CD14-positive monocyte (primary cell): ENCODE data around the gene MLLT10. TPM values are rescaled to one million over a fixed set of nuclear protein-coding genes. Genes with fewer than 3 reads are reported as not detected.
A peak's percentile ranks its signal among the peaks of the same experiment; 100 is the strongest.

Source experiments
- DNase-seq, 3 donors: peaks; one replicate each; pipeline ENCODE4 v3.0.0-alpha.2; 2011 to 2022
- H2AFZ ChIP-seq: 2 replicates; pipeline ENCODE4 v1.6.0; 2012; ENCODE audit warnings: mild to moderate bottlenecking, low read depth, low read length, inconsistent platforms; ENCODE audit not compliant: insufficient read depth, poor library complexity, severe bottlenecking
- H3K27ac ChIP-seq, 2 donors: 1 replicate in 1 of 2; 2 replicates in 1 of 2; pipeline ENCODE4 v1.5.1; 2012 to 2013; ENCODE audit warnings: low read length in 2 of 2, control low read depth in 1 of 2, inconsistent platforms in 1 of 2, low read depth in 1 of 2, mild to moderate bottlenecking in 1 of 2
- H3K27me3 ChIP-seq, 2 donors: one replicate each; pipeline versions ENCODE4 v1.6.0 to v1.6.1; 2011 to 2013; ENCODE audit warnings: low read length in 2 of 2; ENCODE audit not compliant: control insufficient read depth in 2 of 2, insufficient read depth in 2 of 2
- H3K36me3 ChIP-seq, 2 donors: replicated peaks in 1 of 2; 1 replicate in 1 of 2; 2 replicates in 1 of 2; pipeline versions ENCODE4 v1.5.1 to v1.6.1; 2012 to 2013; ENCODE audit warnings: low read length in 2 of 2, control low read depth in 1 of 2, inconsistent platforms in 1 of 2, mild to moderate bottlenecking in 1 of 2; ENCODE audit not compliant: insufficient read depth in 2 of 2, control insufficient read depth in 1 of 2
- H3K4me1 ChIP-seq, 2 donors: 1 replicate in 1 of 2; 2 replicates in 1 of 2; pipeline versions ENCODE4 v1.5.1 to v1.6.1; 2012 to 2013; ENCODE audit warnings: low read length in 2 of 2, control low read depth in 1 of 2, inconsistent platforms in 1 of 2, mild to moderate bottlenecking in 1 of 2, moderate library complexity in 1 of 2; ENCODE audit not compliant: insufficient read depth in 2 of 2, control insufficient read depth in 1 of 2
- H3K4me2 ChIP-seq: replicated peaks from 2 replicates; pipeline ENCODE3; 2012; ENCODE audit warnings: low read length, moderate library complexity, mild to moderate bottlenecking; ENCODE audit not compliant: poor library complexity, severe bottlenecking; ENCODE audit errors: extremely low read depth
- H3K4me3 ChIP-seq, 3 experiments: fragments of 200-600 bp in 1 of 3; sonication (generic) in 1 of 3; replicated peaks in 1 of 3; 1 replicate in 2 of 3; 2 replicates in 1 of 3; pipeline ENCODE4 v1.5.1; 2011 to 2013; ENCODE audit warnings: low read length in 3 of 3, mild to moderate bottlenecking in 3 of 3, control low read depth in 2 of 3, low read depth in 2 of 3, inconsistent platforms in 1 of 3, moderate library complexity in 1 of 3
- H3K79me2 ChIP-seq: 2 replicates; pipeline ENCODE4 v1.6.0; 2012; ENCODE audit warnings: mild to moderate bottlenecking, control low read depth, inconsistent platforms, low read length, moderate library complexity; ENCODE audit not compliant: insufficient read depth
- H3K9ac ChIP-seq: 2 replicates; pipeline ENCODE4 v1.6.0; 2017; ENCODE audit warnings: low read length, mild to moderate bottlenecking; ENCODE audit not compliant: insufficient read depth, poor library complexity, severe bottlenecking
- H3K9me3 ChIP-seq, 2 donors: replicated peaks in 1 of 2; 1 replicate in 1 of 2; 2 replicates in 1 of 2; pipeline versions ENCODE4 v1.5.1 to v1.6.1; 2012 to 2013; ENCODE audit warnings: low read length in 2 of 2, control low read depth in 1 of 2; ENCODE audit not compliant: control insufficient read depth in 1 of 2, insufficient read depth in 1 of 2
- H4K20me1 ChIP-seq: 2 replicates; pipeline ENCODE4 v1.6.0; 2012; ENCODE audit warnings: mild to moderate bottlenecking, low read length, control low read depth, moderate library complexity; ENCODE audit not compliant: insufficient read depth
- H3K27ac Mint-ChIP-seq, 7 donors: one replicate each; pipeline ENCODE4 v1.8.0; 2020; ENCODE audit warnings: mild to moderate bottlenecking in 7 of 7, mixed read lengths in 7 of 7, moderate library complexity in 6 of 7, inconsistent platforms in 2 of 7
- H3K27me3 Mint-ChIP-seq, 3 donors: one replicate each; pipeline ENCODE4 v1.8.0; 2021 to 2022; ENCODE audit warnings: low read depth in 3 of 3, mild to moderate bottlenecking in 3 of 3, mixed read lengths in 3 of 3, moderate library complexity in 3 of 3, inconsistent platforms in 1 of 3
- H3K36me3 Mint-ChIP-seq, 2 donors: one replicate each; pipeline ENCODE4 v1.8.0; 2020; ENCODE audit warnings: mixed read lengths in 2 of 2, inconsistent platforms in 1 of 2, mild to moderate bottlenecking in 1 of 2
- H3K4me1 Mint-ChIP-seq: one replicate; pipeline ENCODE4 v1.8.0; 2020; ENCODE audit warnings: mild to moderate bottlenecking, mixed read lengths
- H3K4me3 Mint-ChIP-seq, 2 donors: one replicate each; pipeline ENCODE4 v1.8.0; 2020; ENCODE audit warnings: mild to moderate bottlenecking in 2 of 2, mixed read lengths in 2 of 2, moderate library complexity in 1 of 2
- H3K9me3 Mint-ChIP-seq, 7 donors: one replicate each; pipeline ENCODE4 v1.8.0; 2020 to 2022; ENCODE audit warnings: mixed read lengths in 7 of 7, mild to moderate bottlenecking in 6 of 7, moderate library complexity in 6 of 7, inconsistent platforms in 2 of 7
- WGBS: methylation state at CpG from one replicate; pipeline ENCODE4 v1.1.5; 2013; ENCODE audit warnings: missing lambda C conversion rate; ENCODE audit not compliant: insufficient coverage; 5-methylcytosine and 5-hydroxymethylcytosine counted together
- intact Hi-C, 2 donors: fragments of 100-400 bp; cut with micrococcal nuclease; formaldehyde crosslinking; loops; one replicate each; pipeline versions ENCODE4 v1.15.0 to v1.15.1; 2023
- polyA plus RNA-seq, 3 donors: library from polyadenylated mRNA; depleted of rRNA in 1 of 3; unstranded in 2 of 3; stranded (reverse) in 1 of 3; fragments of 300-500 nt in 2 of 3; fragments of >200 nt in 1 of 3; fragmentation: Illumina TruSeq in 2 of 3; gene quantifications; 1 replicate in 2 of 3; 2 replicates in 1 of 3; pipeline ENCODE4 v1.2.3, GENCODE V29; 2012 to 2021
- TF ChIP-seq, protein P1 (sequence below): fragments of 200-600 bp; IDR thresholded peaks from one replicate; pipeline ENCODE4 v1.8.0; 2022; ENCODE audit warnings: antibody characterized with exemption, mild to moderate bottlenecking

Gene MLLT10
- polyA plus RNA-seq, 3 donors = 4.9 to 39.1 (median 7.5) TPM

DNA sequence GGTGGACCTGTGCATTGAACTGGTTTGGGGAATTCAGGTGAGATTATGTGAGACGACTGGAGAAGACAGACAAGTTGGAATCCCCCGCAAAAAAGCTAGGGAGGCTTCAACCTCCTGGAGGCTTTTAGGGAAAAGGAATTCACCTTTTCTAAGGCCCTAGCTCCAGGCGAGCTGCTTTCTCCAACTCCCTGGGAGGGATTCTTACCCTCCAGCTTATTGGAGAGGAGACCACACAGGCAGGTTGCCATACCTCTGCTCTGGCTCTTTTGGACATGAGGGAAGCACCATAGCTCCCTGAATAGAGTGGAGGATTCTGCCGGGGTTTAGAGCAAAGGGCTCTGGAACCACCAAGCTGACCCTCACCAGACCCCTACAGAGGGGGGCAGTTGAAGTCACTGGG lies 213.8 kb downstream of the MLLT10 start:
- H3K4me2 ChIP-seq = no peak overlapping the region
- H3K27me3 ChIP-seq = no peaks in the 10 kb centered on the region
- no peaks in the 10 kb centered on the region for H4K20me1 ChIP-seq
- Mint-ChIP-seq H3K36me3 (peaks cover 19 to 24% of the 10 kb centered on the region in 2 donors), H3K27me3 (peaks cover 0 to 2% (median 0%) of the 10 kb centered on the region in 3 donors), H3K4me1 (peaks cover 2% of the 10 kb centered on the region), H3K4me3 (no peak overlapping the region), H3K27ac (peak overlapping the region in 1 of 7 donors; percentile 78), H3K9me3 (peaks cover 0 to 8% (median 5%) of the 10 kb centered on the region in 7 donors)
- H3K9ac ChIP-seq = no peak overlapping the region
- TF ChIP-seq, protein P1, sequence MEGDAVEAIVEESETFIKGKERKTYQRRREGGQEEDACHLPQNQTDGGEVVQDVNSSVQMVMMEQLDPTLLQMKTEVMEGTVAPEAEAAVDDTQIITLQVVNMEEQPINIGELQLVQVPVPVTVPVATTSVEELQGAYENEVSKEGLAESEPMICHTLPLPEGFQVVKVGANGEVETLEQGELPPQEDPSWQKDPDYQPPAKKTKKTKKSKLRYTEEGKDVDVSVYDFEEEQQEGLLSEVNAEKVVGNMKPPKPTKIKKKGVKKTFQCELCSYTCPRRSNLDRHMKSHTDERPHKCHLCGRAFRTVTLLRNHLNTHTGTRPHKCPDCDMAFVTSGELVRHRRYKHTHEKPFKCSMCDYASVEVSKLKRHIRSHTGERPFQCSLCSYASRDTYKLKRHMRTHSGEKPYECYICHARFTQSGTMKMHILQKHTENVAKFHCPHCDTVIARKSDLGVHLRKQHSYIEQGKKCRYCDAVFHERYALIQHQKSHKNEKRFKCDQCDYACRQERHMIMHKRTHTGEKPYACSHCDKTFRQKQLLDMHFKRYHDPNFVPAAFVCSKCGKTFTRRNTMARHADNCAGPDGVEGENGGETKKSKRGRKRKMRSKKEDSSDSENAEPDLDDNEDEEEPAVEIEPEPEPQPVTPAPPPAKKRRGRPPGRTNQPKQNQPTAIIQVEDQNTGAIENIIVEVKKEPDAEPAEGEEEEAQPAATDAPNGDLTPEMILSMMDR = no peak
- H3K4me3 ChIP-seq = no peak overlapping the region
- intact Hi-C loops = no loop called here
- H3K9me3 ChIP-seq = peaks cover 0 to 3% of the 10 kb centered on the region in 2 donors
- 100% methylated on average over 1 of the region's 4 CpGs for WGBS
- H2AFZ ChIP-seq = no peak overlapping the region
- H3K4me1 ChIP-seq = no peaks in the 10 kb centered on the region
- DNase-seq = no peak
- H3K79me2 ChIP-seq = no peaks in the 10 kb centered on the region
- peaks cover 22 to 23% of the 10 kb centered on the region in 2 donors for H3K36me3 ChIP-seq
- H3K27ac ChIP-seq = no peak overlapping the region

DNA sequence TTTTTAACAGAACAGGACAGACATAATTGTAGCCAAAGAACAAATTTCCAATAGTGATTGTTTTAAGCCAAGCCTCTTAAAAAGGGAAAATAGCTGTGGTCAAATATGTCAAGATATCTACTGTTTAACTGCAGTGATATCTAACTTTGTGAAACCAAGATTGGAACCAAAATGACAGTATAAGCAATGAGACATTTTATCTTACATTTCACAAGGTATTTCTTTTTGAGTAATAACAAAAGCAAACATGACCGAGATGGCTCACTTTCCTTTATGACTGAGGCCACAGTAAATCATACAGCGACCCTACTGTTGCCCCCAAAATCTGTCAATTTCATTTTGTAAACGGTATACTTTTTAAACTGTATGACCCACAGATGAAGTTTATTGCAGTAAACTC lies 215.8 kb downstream of the MLLT10 start:
- Mint-ChIP-seq H3K4me3 (no peak overlapping the region), H3K36me3 (peaks cover 11 to 20% of the 10 kb centered on the region in 2 donors), H3K27ac (peak overlapping the region in 1 of 7 donors; percentile 46), H3K9me3 (peaks cover 0 to 7% (median 5%) of the 10 kb centered on the region in 7 donors), H3K27me3 (peaks cover 0 to 2% (median 0%) of the 10 kb centered on the region in 3 donors), H3K4me1 (peaks cover 11% of the 10 kb centered on the region)
- Histone ChIP-seq H3K4me2 (no peak overlapping the region), H2AFZ (no peak overlapping the region), H3K27me3 (no peaks in the 10 kb centered on the region), H3K4me1 (no peaks in the 10 kb centered on the region), H3K4me3 (no peak overlapping the region), H3K36me3 (peaks cover 3 to 5% of the 10 kb centered on the region in 2 donors), H3K9me3 (peaks cover 0 to 3% of the 10 kb centered on the region in 2 donors), H4K20me1 (no peaks in the 10 kb centered on the region), H3K79me2 (no peaks in the 10 kb centered on the region), H3K9ac (no peak overlapping the region), H3K27ac (no peak overlapping the region)
- DNase-seq = no peak
- 91% methylated on average over 3 of the region's 3 CpGs for WGBS
- intact Hi-C loops = no loop called here
- TF ChIP-seq, protein P1 = no peak
